GM12892 (cell line): Measurements from ENCODE around the gene OTOR.

ENCODE experiments used
- POLR2A ChIP-seq: IDR thresholded peaks from 2 replicates; pipeline ENCODE4 v1.6.1; 2011; ENCODE audit warnings: low read depth, low read length, control low read depth
- POLR2AphosphoS5 ChIP-seq: IDR thresholded peaks from 2 replicates; pipeline ENCODE4 v1.6.1; 2011; ENCODE audit warnings: low read depth, low read length, control low read depth

DNA sequence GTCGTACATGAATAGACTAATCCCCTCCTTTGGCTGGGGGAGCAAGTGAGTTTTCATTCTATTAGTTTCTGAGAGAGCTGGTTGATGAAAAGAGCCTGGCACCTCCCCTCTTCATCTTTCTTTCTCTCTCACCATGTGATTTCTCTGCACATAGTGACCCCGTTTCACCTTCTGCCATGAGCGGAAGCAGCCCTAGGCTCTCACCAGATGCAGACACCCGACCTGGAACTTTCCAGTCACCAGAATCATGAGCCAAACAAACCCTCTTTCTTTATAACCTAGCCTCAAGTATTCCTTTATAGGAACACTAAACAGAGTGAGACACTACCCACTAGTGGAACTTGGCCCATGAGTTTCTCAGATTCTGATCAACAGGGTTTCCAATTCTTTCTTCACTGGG lies 16.4 kb downstream of the OTOR start:
- TF ChIP-seq POLR2A, result no peak
- no peak for TF ChIP-seq POLR2AphosphoS5
